H1 (cell line): ENCODE data around the gene MARCHF3. TPM values are rescaled to one million over a fixed set of nuclear protein-coding genes. Genes with fewer than 3 reads are reported as not detected.

Source experiments
- CTCF ChIA-PET: fragments of 300-600 bp; sonication (Branson Sonifier 250); formaldehyde crosslinking; loops from one replicate; lab custom pipeline; 2021; ENCODE audit not compliant: partially characterized antibody; lab: Charles Lee
- POLR2A ChIA-PET: fragments of 300-600 bp; sonication (Branson Sonifier 250); formaldehyde crosslinking; loops from one replicate; lab custom pipeline; 2021; ENCODE audit warnings: inconsistent platforms; ENCODE audit not compliant: partially characterized antibody; lab: Charles Lee
- DNase-seq, 2 experiments: peaks; one replicate each; pipeline versions ENCODE4 v3.0.0 to v3.0.0-alpha.2; 2010 to 2022; ENCODE audit warnings: low spot score in 2 of 2, low read depth in 1 of 2, mixed read lengths in 1 of 2
- FAIRE-seq: peaks from 2 replicates; lab custom pipeline; 2011; peaks lifted over from hg19 to GRCh38; lab: Jason Lieb, UNC
- H2AFZ ChIP-seq: 2 replicates; pipeline ENCODE4 v1.8.1; 2012; ENCODE audit warnings: low read length, inconsistent platforms
- H2AK5ac ChIP-seq: 2 replicates; pipeline ENCODE4 v1.6.1; 2013; ENCODE audit warnings: low read depth, low read length
- H2BK120ac ChIP-seq: replicated peaks from 2 replicates; pipeline ENCODE3; 2013; ENCODE audit warnings: low read depth, low read length, inconsistent platforms
- H2BK12ac ChIP-seq: 2 replicates; pipeline ENCODE4 v1.6.1; 2013; ENCODE audit warnings: low read depth, low read length
- H2BK15ac ChIP-seq: 2 replicates; pipeline ENCODE4 v1.6.1; 2013; ENCODE audit warnings: low read length
- H2BK20ac ChIP-seq: 2 replicates; pipeline ENCODE4 v1.6.1; 2013; ENCODE audit warnings: low read length
- H2BK5ac ChIP-seq: 2 replicates; pipeline ENCODE4 v1.6.1; 2013; ENCODE audit warnings: low read depth, low read length
- H3K14ac ChIP-seq: 2 replicates; pipeline ENCODE4 v1.6.1; 2013; ENCODE audit warnings: inconsistent platforms; ENCODE audit not compliant: insufficient read length
- H3K18ac ChIP-seq: 2 replicates; pipeline ENCODE4 v1.6.1; 2013; ENCODE audit warnings: low read length; ENCODE audit errors: extremely low read depth
- H3K23ac ChIP-seq: 2 replicates; pipeline ENCODE4 v1.6.1; 2013; ENCODE audit warnings: inconsistent platforms; ENCODE audit not compliant: insufficient read length
- H3K23me2 ChIP-seq: 2 replicates; pipeline ENCODE4 v1.6.1; 2013; ENCODE audit warnings: low read depth, low read length
- H3K27ac ChIP-seq: 2 replicates; pipeline ENCODE4 v1.6.1; 2011; ENCODE audit warnings: low read depth, low read length, inconsistent platforms
- H3K27me3 ChIP-seq, 4 experiments: replicated peaks in 1 of 4; 1 replicate in 1 of 4; 2 replicates in 3 of 4; pipeline versions ENCODE4 v1.6.1 to v1.8.1; 2011 to 2013; ENCODE audit warnings: low read length in 3 of 4, mild to moderate bottlenecking in 3 of 4, inconsistent platforms in 2 of 4, mixed read lengths in 2 of 4, moderate library complexity in 1 of 4; ENCODE audit not compliant: control insufficient read depth in 3 of 4, insufficient read depth in 3 of 4; ENCODE audit errors: extremely low read depth in 1 of 4
- H3K36me3 ChIP-seq, 4 experiments: 2 replicates each; pipeline versions ENCODE4 v1.6.1 to v1.8.1; 2011 to 2013; ENCODE audit warnings: mild to moderate bottlenecking in 4 of 4, low read length in 3 of 4, moderate library complexity in 2 of 4, control low read depth in 1 of 4, inconsistent platforms in 1 of 4; ENCODE audit not compliant: insufficient read depth in 4 of 4, control insufficient read depth in 2 of 4
- H3K4ac ChIP-seq: replicated peaks from 2 replicates; pipeline ENCODE3; 2013; ENCODE audit warnings: low read length, low read depth, mixed read lengths, inconsistent platforms; ENCODE audit not compliant: insufficient read length
- H3K4me1 ChIP-seq, 4 experiments: replicated peaks in 1 of 4; 1 replicate in 1 of 4; 2 replicates in 3 of 4; pipeline versions ENCODE4 v1.6.1 to v1.8.1; 2011 to 2013; ENCODE audit warnings: low read length in 3 of 4, inconsistent platforms in 2 of 4, mixed read lengths in 1 of 4; ENCODE audit not compliant: insufficient read depth in 4 of 4, control insufficient read depth in 3 of 4
- H3K4me2 ChIP-seq, 2 experiments: 2 replicates each; pipeline versions ENCODE4 v1.6.1 to v1.8.1; 2011 to 2013; ENCODE audit warnings: low read depth in 2 of 2, low read length in 2 of 2, control low read depth in 1 of 2, inconsistent platforms in 1 of 2, mild to moderate bottlenecking in 1 of 2; ENCODE audit not compliant: insufficient read depth in 1 of 2
- H3K4me3 ChIP-seq, 4 experiments: fragments of 200-600, 300-600 bp in 1 of 4; sonication (generic), shearing (Covaris generic), sonication (Bioruptor Twin) in 1 of 4; 2 replicates each; pipeline versions ENCODE4 v1.5.1 to v1.8.1; 2011 to 2016; ENCODE audit warnings: low read length in 4 of 4, low read depth in 3 of 4, control low read depth in 2 of 4, inconsistent platforms in 2 of 4, mild to moderate bottlenecking in 2 of 4, mixed read lengths in 1 of 4, moderate library complexity in 1 of 4; ENCODE audit not compliant: insufficient read depth in 2 of 4; ENCODE audit errors: extremely low read depth in 1 of 4
- H3K56ac ChIP-seq: replicated peaks from 2 replicates; pipeline ENCODE3; 2013; ENCODE audit warnings: low read depth, mild to moderate bottlenecking, mixed read lengths, low read length, inconsistent platforms; ENCODE audit not compliant: insufficient read length
- H3K79me1 ChIP-seq: 2 replicates; pipeline ENCODE4 v1.6.1; 2013; ENCODE audit warnings: low read depth, low read length, control low read depth
- H3K79me2 ChIP-seq, 2 experiments: 2 replicates each; pipeline versions ENCODE4 v1.6.1 to v1.8.1; 2012 to 2013; ENCODE audit warnings: low read length in 2 of 2, mild to moderate bottlenecking in 2 of 2, inconsistent platforms in 1 of 2; ENCODE audit not compliant: insufficient read depth in 2 of 2, control insufficient read depth in 1 of 2
- H3K9ac ChIP-seq, 4 experiments: replicated peaks in 1 of 4; 1 replicate in 1 of 4; 2 replicates in 3 of 4; pipeline versions ENCODE4 v1.6.1 to v1.8.1; 2011 to 2013; ENCODE audit warnings: low read depth in 3 of 4, low read length in 3 of 4, control low read depth in 2 of 4, mild to moderate bottlenecking in 2 of 4, moderate library complexity in 2 of 4, inconsistent platforms in 1 of 4; ENCODE audit errors: extremely low read depth in 1 of 4
- H3K9me3 ChIP-seq, 2 experiments: 2 replicates each; pipeline versions ENCODE4 v1.6.1 to v1.8.1; 2012 to 2013; ENCODE audit warnings: mild to moderate bottlenecking in 2 of 2, moderate library complexity in 2 of 2, control low read depth in 1 of 2, inconsistent platforms in 1 of 2, low read depth in 1 of 2, low read length in 1 of 2, mixed read lengths in 1 of 2; ENCODE audit not compliant: insufficient read depth in 2 of 2
- H4K20me1 ChIP-seq, 2 experiments: replicated peaks in 1 of 2; 2 replicates each; pipeline versions ENCODE3 to v1.8.1; 2011 to 2013; ENCODE audit warnings: inconsistent platforms in 2 of 2, low read length in 2 of 2, mild to moderate bottlenecking in 1 of 2; ENCODE audit not compliant: insufficient read depth in 2 of 2, control insufficient read depth in 1 of 2
- H4K5ac ChIP-seq: 2 replicates; pipeline ENCODE4 v1.6.1; 2013; ENCODE audit warnings: low read length, low read depth, mixed read lengths, inconsistent platforms; ENCODE audit not compliant: insufficient read length
- H4K8ac ChIP-seq: 2 replicates; pipeline ENCODE4 v1.8.0; 2013; ENCODE audit warnings: mild to moderate bottlenecking, moderate library complexity, low read length, inconsistent platforms; ENCODE audit not compliant: insufficient read depth; ENCODE audit errors: extremely low read depth
- H4K91ac ChIP-seq: replicated peaks from 2 replicates; pipeline ENCODE3; 2013; ENCODE audit warnings: low read length, mixed read lengths, inconsistent platforms; ENCODE audit not compliant: insufficient read length
- CHD1 ChIP-seq: IDR thresholded peaks from 2 replicates; pipeline ENCODE4 v1.6.1; 2012; ENCODE audit warnings: low read depth, low read length, improper control_type of control experiment
- FOSL1 ChIP-seq: IDR thresholded peaks from 2 replicates; pipeline ENCODE4 v1.6.1; 2011; ENCODE audit warnings: mild to moderate bottlenecking, low read depth, low read length, moderate library complexity; ENCODE audit not compliant: insufficient read depth
- GTF2F1 ChIP-seq: IDR thresholded peaks from 2 replicates; pipeline ENCODE4 v1.6.1; 2012; ENCODE audit warnings: low read depth, low read length, improper control_type of control experiment, borderline replicate concordance
- SP2 ChIP-seq: IDR thresholded peaks from 2 replicates; pipeline ENCODE4 v1.6.1; 2012; ENCODE audit warnings: mild to moderate bottlenecking, low read length, inconsistent platforms
- TBP ChIP-seq: IDR thresholded peaks from 2 replicates; pipeline ENCODE4 v1.6.1; 2011; ENCODE audit warnings: low read depth, low read length, improper control_type of control experiment
- ZNF274 ChIP-seq: IDR thresholded peaks from 2 replicates; pipeline ENCODE4 v1.7.0; 2012; ENCODE audit warnings: low read length, borderline replicate concordance; ENCODE audit errors: extremely low read depth
- WGBS, 2 experiments: shearing (Covaris generic) in 1 of 2; methylation state at CpG; one replicate each; pipeline versions ENCODE4 v1.1.6 to v1.1.7; 2013 to 2015; ENCODE audit warnings: low lambda C conversion rate in 2 of 2, mixed read lengths in 2 of 2, inconsistent platforms in 1 of 2, low coverage in 1 of 2, missing lambda C conversion rate in 1 of 2; ENCODE audit not compliant: insufficient replicate concordance in 2 of 2, insufficient coverage in 1 of 2, insufficient read length in 1 of 2; ENCODE audit errors: extremely low coverage in 1 of 2, missing lambda C conversion rate in 1 of 2; 5-methylcytosine and 5-hydroxymethylcytosine counted together
- polyA plus RNA-seq, 7 experiments: library from polyadenylated mRNA; depleted of rRNA in 3 of 7; stranded (reverse) in 5 of 7; unstranded in 2 of 7; fragments of >200 nt in 5 of 7; fragments of 200-250 nt in 2 of 7; gene quantifications; 1 replicate in 5 of 7; 2 replicates in 1 of 7; 4 replicates in 1 of 7; pipeline versions ENCODE4 v1.2.1 to v1.2.3, GENCODE V29; 2011 to 2013; ENCODE audit warnings: missing spikeins in 2 of 7, mixed read lengths in 2 of 7
- total RNA-seq: library from RNA; stranded (reverse); fragmentation: NEBNext Ultra II Directional; extraction: Animal tissue kit (Norgen Biotek cat#: 25700); gene quantifications from 2 replicates; pipeline ENCODE4 v1.2.1, GENCODE V29; 2021

The MARCHF3 gene
- total and polyA plus RNA-seq, 2 of the 8 experiments (the other 6 are each of a cell fraction or from before 2014, with no cell fraction given) = 12.0 to 16.9 TPM

DNA sequence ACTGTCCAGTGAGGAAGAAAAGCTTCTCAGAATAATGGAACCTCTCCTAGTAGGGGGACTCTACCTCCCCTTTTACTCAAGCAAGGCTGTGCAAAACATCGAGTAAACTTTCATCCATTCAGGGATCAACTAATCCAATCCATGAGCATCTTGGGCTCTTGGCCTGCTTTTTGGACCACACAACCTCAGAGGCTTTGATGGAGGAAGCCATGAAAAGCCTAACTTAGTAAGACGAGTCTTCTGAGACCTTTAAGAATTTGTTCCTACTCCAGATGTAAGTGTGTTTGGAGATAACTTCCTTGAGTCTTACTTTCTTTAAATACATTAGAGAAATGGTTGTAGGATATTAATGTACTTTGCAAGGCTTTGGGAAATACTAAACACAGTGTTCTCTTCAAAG, 49.1 kb downstream of the MARCHF3 start:
- no peak overlapping the region for H3K4me2 ChIP-seq
- H4K91ac ChIP-seq = no peak overlapping the region
- 90% methylated on average over 2 of the region's 2 CpGs; no CpG with 5 or more reads in 1 of the 2 experiments for WGBS, 2 experiments
- no peaks in the 10 kb centered on the region for H3K36me3 ChIP-seq
- FAIRE-seq (no peak), DNase-seq (no peak)
- H3K79me1 ChIP-seq = no peaks in the 10 kb centered on the region; the same call in 1 of the 2 replicates
- H3K18ac ChIP-seq = no peak overlapping the region
- 0 out of 2 replicates have a peak, but pooled peaks cover 2% of the 10 kb centered on the region for H3K23me2 ChIP-seq
- no peak overlapping the region for H3K9ac ChIP-seq
- no peak overlapping the region for H3K56ac ChIP-seq
- CTCF ChIA-PET = no interaction called here
- no peak overlapping the region for H2BK120ac ChIP-seq
- H3K79me2 ChIP-seq = peaks cover 0 to 5% of the 10 kb centered on the region in 2 experiments; a peak in 1 of 4 replicates
- no peak overlapping the region for H4K8ac ChIP-seq
- no peak overlapping the region for H3K14ac ChIP-seq
- no peak overlapping the region for H2BK15ac ChIP-seq
- H4K20me1 ChIP-seq = no peaks in the 10 kb centered on the region
- H2BK12ac ChIP-seq = no peak overlapping the region
- no peak overlapping the region for H2AK5ac ChIP-seq
- no peak overlapping the region for H3K27ac ChIP-seq
- no peak overlapping the region for H2BK5ac ChIP-seq
- no peak overlapping the region for H3K4me3 ChIP-seq
- POLR2A ChIA-PET = no interaction called here
- H3K4me1 ChIP-seq = peaks cover 0 to 7% (median 0%) of the 10 kb centered on the region in 4 experiments; a peak in 3 of 7 replicates
- H3K9me3 ChIP-seq = no peaks in the 10 kb centered on the region
- no peak overlapping the region for H2AFZ ChIP-seq
- no peak overlapping the region for H4K5ac ChIP-seq
- no peak overlapping the region for H2BK20ac ChIP-seq
- no peak overlapping the region for H3K23ac ChIP-seq
- no peak overlapping the region for H3K4ac ChIP-seq
- no peaks in the 10 kb centered on the region for H3K27me3 ChIP-seq
- no peak for TF ChIP-seq TBP
- TF ChIP-seq FOSL1 = no peak
- no peak for TF ChIP-seq SP2
- no peak for TF ChIP-seq CHD1
- no peak for TF ChIP-seq GTF2F1
- TF ChIP-seq ZNF274 = no peak
